Embryonic facial prominence (tissue), 1 donor: ENCODE data around the gene PCSK4.
"Not testable (repeated sequence)": the region's sequence is repeated elsewhere in the genome, so short reads cannot be mapped to it uniquely, and the experiment has no call there.

Source experiments
- DNase-seq: peaks from one replicate; pipeline ENCODE4 v3.0.0-alpha.2; 2016; ENCODE audit errors: extremely low spot score

The PCSK4 gene

GRCh38 chr19:1522061-1522460 lies 31.9 kb upstream of the PCSK4 start:
- no peak for DNase-seq

DNA sequence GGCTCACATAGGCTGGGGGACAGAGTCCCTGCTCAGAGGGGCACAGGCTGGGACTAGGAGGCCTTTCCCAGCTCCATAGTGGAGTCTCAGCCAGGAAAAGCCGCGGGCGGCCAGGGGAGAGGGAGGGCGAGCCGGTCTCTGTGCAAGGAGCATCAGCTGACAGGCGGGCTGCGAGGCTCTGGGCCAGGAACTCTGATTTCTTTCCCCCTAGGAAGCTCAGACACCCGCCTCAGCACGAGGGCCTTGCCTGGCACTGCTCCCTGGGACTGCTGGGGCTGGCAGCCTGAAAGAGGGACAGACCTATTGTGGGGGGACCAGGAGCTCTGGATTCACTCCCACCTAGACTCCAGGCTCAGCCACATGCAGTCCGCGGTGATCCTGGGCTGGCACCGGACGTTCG lies 31.5 kb upstream of the PCSK4 start:
- DNase-seq, result no peak

DNA sequence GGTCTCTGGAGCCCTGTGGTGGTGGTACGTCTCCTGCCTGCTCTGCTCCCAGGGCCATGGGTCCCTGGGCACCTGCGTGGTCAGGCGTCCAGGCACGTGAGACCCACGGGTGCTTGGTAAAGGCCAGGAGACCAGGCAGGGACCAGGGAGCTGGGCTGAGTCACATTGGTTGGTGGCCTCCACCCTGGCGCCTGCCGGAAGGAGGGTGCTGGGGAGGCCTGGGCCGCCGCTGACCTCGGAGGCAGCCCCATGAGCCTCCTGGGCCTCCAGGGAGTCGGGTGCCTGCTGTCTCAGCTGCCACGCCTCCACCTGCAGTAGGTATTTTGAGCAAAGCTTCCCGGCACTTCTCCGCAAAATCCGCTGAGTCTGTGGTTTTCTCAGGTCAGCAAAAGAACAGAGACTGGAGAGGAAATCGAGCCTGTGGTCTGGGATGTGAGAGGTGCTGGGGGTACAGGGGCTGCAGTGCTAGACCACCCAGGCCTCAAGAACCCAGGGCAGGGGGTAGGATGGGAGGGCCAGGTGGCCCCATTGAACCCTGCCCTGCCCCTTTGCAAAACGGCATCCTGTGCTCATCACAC lies 30.1 kb upstream of the PCSK4 start:
- DNase-seq, result no peak

GRCh38 chr19:1519802-1520201 lies 29.7 kb upstream of the PCSK4 start:
- not testable (repeated sequence) for DNase-seq

DNA sequence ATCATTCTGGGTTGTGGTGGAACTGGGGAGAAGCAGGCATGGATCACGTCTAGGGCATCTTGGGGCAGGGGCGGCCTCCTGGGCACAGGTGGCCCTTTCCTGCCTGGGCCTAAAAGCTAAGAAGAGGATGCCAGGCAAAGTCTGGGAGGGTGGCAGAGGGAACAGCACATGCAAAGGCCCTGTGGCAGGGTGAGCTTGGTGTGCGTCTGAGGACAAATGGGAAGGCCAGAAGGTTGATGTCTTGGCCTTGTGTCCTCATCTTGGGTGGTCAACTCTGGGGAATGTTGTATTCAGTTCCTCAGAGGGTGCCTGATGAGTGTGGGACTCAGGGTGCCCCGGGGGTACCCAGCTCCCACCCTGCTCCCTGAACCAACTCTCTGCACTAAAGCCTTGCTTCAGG lies 28.3 kb upstream of the PCSK4 start:
- no peak for DNase-seq

- DNase-seq, result no peak
These were observed 26.2 kb upstream of the PCSK4 start for GRCh38 chr19:1516395-1516753.

DNA sequence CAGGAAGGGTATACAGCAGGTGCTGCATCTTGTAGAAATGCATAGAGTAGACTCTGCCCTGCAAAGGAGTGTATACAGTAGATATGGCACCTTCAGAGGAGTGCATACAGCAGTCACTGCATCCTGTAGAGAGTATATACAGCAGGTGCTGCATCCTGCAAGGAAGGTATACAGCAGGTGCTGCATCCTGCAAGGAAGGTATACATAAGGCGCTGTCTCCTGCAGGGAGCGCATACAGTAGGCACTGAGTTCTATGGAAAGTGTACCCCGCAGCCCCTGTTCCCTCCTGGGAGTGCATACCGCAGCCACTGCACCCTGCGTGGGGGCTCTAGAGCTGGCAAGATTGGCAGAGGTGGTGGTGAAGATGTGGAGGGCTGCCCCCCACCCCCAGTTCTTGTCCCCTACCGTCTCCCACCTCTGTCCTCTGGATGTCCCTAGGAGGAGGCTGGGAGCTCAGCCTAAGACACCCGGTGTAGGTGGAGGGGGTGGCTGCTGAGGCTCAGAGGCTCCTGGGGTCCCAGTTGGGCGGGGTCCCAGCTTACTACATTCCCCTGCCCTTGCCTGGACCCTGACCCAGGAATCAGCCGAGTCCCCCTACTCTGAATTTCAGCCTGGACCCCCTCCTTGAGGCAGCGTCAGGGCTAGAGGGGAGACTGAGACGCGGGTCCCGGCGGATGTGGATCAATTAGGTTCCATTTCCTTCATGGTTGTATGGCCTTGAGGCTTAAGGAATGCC lies 25.0 kb upstream of the PCSK4 start:
- no peak for DNase-seq

DNA sequence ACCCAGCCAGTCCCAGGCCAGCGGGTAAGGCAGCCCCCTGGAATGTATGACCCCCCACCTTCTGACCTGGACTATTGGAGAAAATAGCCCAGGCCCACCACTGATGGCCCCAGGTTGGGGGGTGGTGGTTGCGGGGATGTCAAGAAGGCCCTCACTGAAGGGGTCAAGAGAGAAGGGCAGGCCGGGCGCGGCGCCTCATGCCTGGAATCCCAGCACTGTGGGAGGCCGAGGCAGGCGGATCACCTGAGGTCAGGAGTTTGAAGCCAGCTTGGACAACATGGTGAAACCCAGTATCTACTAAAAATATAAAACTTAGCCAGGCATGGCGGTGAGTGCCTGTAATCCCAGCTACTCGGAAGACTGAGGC lies 24.1 kb upstream of the PCSK4 start:
- DNase-seq, result no peak

DNA sequence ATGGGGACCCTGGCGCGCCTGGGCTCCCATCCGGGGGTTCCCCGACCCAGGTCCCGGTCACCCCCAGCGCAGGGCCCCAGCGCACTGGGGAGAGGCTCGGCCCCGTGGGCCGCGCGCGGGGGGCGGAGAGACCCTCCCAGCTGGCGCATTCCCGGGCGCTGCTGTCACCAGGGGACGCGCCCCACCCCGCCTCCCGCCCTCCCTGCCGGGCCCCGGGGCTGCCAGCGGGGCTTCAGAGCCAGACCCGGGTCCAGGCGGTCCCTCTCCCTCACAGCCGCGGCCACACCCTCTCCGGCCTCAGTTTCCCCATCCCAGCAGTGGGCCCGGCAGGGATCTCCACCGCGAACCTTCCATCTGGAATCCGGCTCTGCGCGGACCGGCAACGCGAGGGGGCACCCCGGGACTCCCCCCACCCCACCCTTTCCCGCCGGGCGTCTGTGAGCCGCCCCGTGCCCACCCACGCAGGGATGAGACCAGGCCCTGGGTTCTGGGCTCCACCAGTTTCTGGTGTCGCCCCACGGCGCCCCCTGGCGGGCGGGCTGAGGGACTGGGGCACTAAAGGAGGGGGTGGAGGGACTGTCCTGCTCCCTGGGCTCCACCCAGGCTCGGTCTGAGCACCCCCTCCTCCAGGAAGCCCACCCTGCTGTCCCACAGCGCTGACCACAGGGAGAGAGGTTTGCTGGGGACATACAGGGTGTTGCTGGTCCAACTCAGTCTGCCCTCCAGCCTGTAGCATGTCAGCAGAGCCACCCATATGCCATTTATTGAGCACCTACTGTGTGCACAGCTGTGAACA lies 23.5 kb upstream of the PCSK4 start:
- DNase-seq, result no peak

DNA sequence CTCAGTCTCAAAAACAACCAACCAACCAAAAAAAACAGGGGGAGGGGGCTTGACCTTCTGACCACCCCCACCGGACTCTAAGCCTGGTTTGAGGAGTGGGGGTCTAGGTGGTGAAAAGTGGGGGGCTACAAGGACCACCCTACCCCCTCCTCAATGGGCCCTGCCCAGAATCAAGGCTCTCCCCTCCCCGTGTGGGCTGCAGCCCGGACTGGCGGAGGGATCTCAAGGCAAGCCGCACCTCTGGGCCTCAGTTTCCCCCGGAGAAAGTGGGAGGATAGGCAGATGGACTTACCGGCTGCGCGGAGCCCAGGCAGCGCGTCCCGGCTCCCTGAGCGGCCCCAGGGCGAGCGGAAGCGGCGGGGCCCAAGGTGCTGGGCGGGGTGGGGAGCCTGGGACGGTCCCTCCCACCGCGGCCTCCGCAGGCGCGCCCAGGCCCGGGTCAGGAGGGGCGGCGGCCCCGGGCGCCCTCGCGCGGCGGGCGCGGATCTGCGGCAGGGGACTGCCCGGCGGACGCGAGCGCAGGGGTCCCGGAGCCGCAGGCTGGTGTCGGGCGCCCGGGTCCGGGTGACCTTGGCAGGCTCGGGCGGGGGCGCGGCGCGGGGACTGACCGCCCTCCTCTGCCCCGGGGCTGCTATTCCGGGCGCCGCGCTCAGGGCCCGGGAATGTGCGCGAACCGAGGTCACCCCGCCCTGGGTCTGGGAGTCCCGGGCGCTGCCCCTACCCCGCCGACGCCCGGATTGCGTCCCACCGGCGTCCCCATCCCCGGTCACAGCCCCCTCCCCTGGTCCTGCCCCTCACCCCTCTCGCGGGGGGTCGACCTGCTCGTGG lies 22.7 kb upstream of the PCSK4 start, which contains the start of gene ADAMTSL5:
Gene ADAMTSL5, minus strand, starts transcription at position 349 of the 828 bp plus-strand sequence. CDS start 2,076 bp downstream, outside the sequence.
- DNase-seq, result no peak

- no peak for DNase-seq
These were observed 21.5 kb upstream of the PCSK4 start for GRCh38 chr19:1511318-1512317.

- DNase-seq, result no peak
These were observed 20.7 kb upstream of the PCSK4 start for GRCh38 chr19:1510807-1511206.

DNA sequence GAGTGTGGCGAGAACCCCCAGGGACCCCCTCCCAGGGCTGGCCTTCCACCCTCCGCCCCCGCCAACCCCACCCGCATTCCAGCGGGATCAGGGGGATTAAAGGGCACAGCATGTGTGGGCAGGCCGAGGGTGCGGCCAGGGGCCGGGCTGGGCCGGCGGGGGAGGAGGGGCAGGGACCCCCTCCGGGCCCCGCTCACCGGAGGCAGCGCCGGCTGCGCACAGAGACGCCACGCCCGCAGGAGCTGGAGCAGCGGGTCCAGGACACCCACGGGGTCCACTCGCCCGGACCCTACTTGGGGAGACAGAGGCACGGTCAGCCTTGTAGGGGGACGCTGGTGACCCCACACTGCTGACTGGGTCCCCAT lies 20.3 kb upstream of the PCSK4 start:
- no peak for DNase-seq

GRCh38 chr19:1509602-1510441 lies 19.7 kb upstream of the PCSK4 start:
- no peak for DNase-seq

DNA sequence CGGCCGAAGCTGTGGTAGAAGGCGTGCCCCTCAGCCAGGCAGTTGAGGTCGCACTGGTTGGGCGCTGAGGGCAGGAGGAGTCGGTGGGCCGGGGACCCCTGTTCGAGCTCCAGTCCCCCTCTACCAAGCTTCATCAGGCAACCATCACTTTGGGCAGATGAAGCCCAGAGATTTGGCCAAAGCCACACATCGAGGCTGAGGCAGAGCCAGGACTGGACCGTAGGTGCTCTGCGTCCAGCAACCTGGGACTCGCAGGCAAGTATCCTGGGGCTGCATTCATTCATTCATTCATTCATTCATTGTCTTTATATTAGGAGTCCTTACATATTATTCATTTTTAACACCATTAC lies 18.3 kb upstream of the PCSK4 start:
- no peak for DNase-seq

DNA sequence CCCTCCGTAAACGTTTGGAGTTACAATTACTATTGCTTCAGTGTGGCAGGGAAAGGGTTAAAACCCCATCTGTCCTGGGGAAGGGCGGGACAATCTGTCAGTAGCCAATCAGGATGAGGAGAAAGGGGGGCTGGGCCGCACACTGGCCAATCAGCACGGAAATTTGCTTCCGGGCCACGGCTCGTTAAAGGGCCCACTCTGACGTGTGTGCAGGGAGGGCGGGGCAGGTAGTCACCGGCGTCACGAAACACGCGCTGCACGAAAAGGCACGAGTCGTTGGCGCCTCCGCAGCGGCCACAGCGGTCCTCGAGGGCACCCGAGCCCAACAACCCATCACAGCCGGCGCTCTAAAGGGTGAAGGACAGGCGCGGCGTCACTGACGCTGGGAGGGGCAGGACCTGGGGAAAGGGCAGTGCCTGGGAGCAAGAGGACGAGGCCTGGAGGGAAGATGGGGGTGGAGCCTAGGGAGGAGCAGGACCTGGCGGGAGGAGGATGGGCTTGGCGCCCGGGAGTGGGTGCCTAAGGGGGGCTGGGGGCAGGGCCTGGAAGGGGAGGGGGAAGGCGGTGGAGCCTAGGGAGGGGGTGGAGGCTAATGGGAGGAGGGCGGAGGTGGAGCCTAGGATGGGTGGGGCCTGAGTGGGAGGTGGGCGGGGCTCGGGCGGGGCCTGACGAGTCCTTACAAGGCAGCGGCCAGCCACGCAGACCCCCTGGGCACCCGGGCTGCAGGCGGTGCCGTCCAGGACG lies 17.8 kb upstream of the PCSK4 start:
- DNase-seq, result peak; percentile 85

DNA sequence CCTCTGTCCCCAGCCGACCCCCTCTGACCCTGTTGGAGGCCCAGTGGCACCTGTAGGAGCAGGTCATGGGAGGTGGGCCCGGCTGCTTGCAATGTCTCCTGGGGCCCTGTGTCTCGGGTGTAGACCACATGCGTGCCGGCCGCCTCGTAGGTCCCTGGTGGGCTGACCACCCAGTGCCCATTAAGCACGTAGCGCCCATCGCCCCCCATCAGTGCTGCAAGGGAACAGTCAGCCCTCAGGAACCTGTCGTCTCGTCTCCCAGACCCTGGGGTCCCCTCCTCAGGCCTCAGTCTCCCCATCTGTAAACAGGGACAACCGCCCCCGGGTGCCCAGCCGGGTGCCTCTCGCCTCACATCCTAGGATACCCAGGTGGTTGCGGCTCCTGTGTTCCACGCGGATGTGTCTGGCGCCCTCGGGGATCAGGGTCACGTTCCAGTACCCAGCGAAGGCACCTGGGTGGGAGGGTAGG lies 17.1 kb upstream of the PCSK4 start:
- no peak for DNase-seq

DNA sequence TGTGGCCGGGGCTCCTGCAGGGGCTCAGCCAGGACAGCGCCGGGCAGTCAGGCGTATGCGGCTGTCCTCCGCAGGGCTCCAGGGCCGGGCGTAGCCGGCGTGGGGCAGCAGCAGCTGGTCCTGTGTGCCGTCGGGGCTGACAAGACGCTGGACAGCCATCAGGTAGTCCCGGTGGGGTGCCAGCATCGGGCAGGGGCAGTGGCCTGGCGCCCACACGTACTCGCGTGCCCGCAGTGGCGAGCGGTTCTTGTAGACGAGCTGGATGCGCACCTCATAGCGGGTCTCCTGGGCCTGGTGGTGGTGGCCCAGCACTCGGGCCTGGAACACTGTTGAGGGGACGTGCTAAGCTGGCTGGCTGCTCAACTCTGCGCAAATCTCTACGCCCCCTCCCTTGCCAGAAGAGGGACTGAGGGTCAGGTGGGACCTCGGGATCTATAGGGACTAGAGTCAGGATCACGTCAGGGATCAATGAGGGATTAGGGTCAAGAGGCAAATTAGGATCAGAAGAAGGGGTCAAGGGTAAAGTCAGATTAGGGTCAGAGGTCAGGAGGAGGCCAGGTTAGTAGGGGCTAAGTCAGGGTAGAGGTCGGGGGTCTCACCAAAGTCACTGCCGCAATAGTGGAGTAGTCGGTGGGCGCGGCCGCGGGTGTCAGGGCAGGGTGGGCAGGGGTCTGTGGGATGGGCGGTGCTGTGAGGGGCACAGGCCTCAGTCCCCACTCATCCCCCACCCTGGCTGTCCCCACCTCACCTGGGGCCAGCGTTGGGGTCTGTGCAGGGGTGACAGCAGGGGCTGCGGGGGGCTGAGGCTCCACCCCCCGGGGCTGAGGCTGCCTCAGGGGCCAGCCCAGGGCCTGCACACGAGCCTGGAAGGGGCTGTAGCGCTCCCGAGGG lies 16.1 kb upstream of the PCSK4 start:
- DNase-seq, result no peak
